CD4-positive, CD25-positive, alpha-beta regulatory T cell (primary cell): Measurements from ENCODE around the gene BMS1. TPM values are rescaled to one million over a fixed set of nuclear protein-coding genes. Genes with fewer than 3 reads are reported as not detected.
"Not testable (repeated sequence)": the region's sequence is repeated elsewhere in the genome, so short reads cannot be mapped to it uniquely, and the experiment has no call there.

ENCODE experiments used
- ATAC-seq, 2 donors: fragments of 150-1000 bp; cut with Tn5 transposase; one replicate each; pipeline ENCODE4 v1.10.0; 2021; ENCODE audit warnings: low read depth in 2 of 2, moderate number of reproducible peaks in 2 of 2, moderate library complexity in 1 of 2
- DNase-seq, 3 donors: peaks; one replicate each; pipeline versions ENCODE4 v3.0.0 to v3.0.0-alpha.2; 2012 to 2022; ENCODE audit warnings: mixed read lengths in 1 of 3
- H3K27ac ChIP-seq: one replicate; pipeline ENCODE4 v1.7.0; 2013; ENCODE audit warnings: mild to moderate bottlenecking, low read length; ENCODE audit not compliant: insufficient read depth, poor library complexity, severe bottlenecking
- H3K27me3 ChIP-seq: one replicate; pipeline ENCODE4 v1.7.0; 2013; ENCODE audit warnings: low read length; ENCODE audit not compliant: control insufficient read depth, insufficient read depth
- H3K36me3 ChIP-seq: one replicate; pipeline ENCODE4 v1.7.0; 2013; ENCODE audit warnings: mild to moderate bottlenecking, low read length, moderate library complexity; ENCODE audit not compliant: control insufficient read depth, insufficient read depth
- H3K4me1 ChIP-seq: 2 replicates; pipeline ENCODE4 v1.7.0; 2013; ENCODE audit warnings: mild to moderate bottlenecking, low read length; ENCODE audit not compliant: insufficient read depth, control insufficient read depth, poor library complexity, severe bottlenecking
- H3K4me3 ChIP-seq: one replicate; pipeline ENCODE4 v1.7.0; 2013; ENCODE audit warnings: low read depth, mild to moderate bottlenecking, low read length, moderate library complexity
- H3K9me3 ChIP-seq, 2 experiments: 1 replicate in 1 of 2; 2 replicates in 1 of 2; pipeline ENCODE4 v1.7.0; 2013; ENCODE audit warnings: low read length in 2 of 2, mild to moderate bottlenecking in 1 of 2, moderate library complexity in 1 of 2; ENCODE audit not compliant: control insufficient read depth in 2 of 2
- H3K27ac Mint-ChIP-seq, 3 donors: one replicate each; pipeline ENCODE4 v1.8.0; 2020 to 2022; ENCODE audit warnings: mild to moderate bottlenecking in 3 of 3, mixed read lengths in 3 of 3, moderate library complexity in 2 of 3
- H3K27me3 Mint-ChIP-seq: one replicate; pipeline ENCODE4 v1.8.0; 2022; ENCODE audit warnings: mild to moderate bottlenecking, mixed read lengths
- H3K36me3 Mint-ChIP-seq: one replicate; pipeline ENCODE4 v1.8.0; 2020; ENCODE audit warnings: mixed read lengths
- H3K4me1 Mint-ChIP-seq, 4 donors: one replicate each; pipeline ENCODE4 v1.8.0; 2020 to 2022; ENCODE audit warnings: mixed read lengths in 4 of 4, mild to moderate bottlenecking in 1 of 4
- H3K4me3 Mint-ChIP-seq, 4 donors: one replicate each; pipeline ENCODE4 v1.8.0; 2020 to 2022; ENCODE audit warnings: mild to moderate bottlenecking in 4 of 4, mixed read lengths in 4 of 4, moderate library complexity in 3 of 4
- H3K9me3 Mint-ChIP-seq, 7 donors: one replicate each; pipeline ENCODE4 v1.8.0; 2020 to 2022; ENCODE audit warnings: mixed read lengths in 7 of 7, mild to moderate bottlenecking in 3 of 7, moderate library complexity in 2 of 7
- polyA plus RNA-seq, 4 donors: library from polyadenylated mRNA; unstranded; fragments of 300-500 nt; fragmentation: Illumina TruSeq; gene quantifications; one replicate each; pipeline ENCODE4 v1.2.3, GENCODE V29; 2021
- total RNA-seq: library from RNA; stranded (reverse); gene quantifications from one replicate; pipeline ENCODE4 v1.2.3, GENCODE V29; 2022

Gene BMS1
- total and polyA plus RNA-seq, 5 donors from 2014 or later: 8.6 to 11.7 (median 10.7) TPM

GRCh38 chr10:42867571-42867970 is 85.0 kb downstream of the BMS1 start:
- peaks cover 0 to 6% (median 2%) of the 10 kb centered on the region in 4 donors for H3K4me1 Mint-ChIP-seq
- H3K36me3 Mint-ChIP-seq: no peaks in the 10 kb centered on the region
- H3K9me3 Mint-ChIP-seq: no peaks in the 10 kb centered on the region
- H3K4me3 Mint-ChIP-seq: no peak overlapping the region
- Histone ChIP-seq H3K27ac (no peak overlapping the region), H3K9me3 (no peaks in the 10 kb centered on the region), H3K4me1 (no peaks in the 10 kb centered on the region), H3K4me3 (no peak overlapping the region), H3K36me3 (no peaks in the 10 kb centered on the region), H3K27me3 (peaks cover 6% of the 10 kb centered on the region)
- ATAC-seq: no peak
- H3K27me3 Mint-ChIP-seq: peaks cover 31% of the 10 kb centered on the region
- DNase-seq: no peak
- no peak overlapping the region for H3K27ac Mint-ChIP-seq

- Histone ChIP-seq H3K27ac (no peak overlapping the region), H3K36me3 (no peaks in the 10 kb centered on the region), H3K4me1 (no peaks in the 10 kb centered on the region), H3K27me3 (peaks cover 6% of the 10 kb centered on the region), H3K4me3 (no peak overlapping the region), H3K9me3 (no peaks in the 10 kb centered on the region)
- peaks cover 0 to 6% (median 2%) of the 10 kb centered on the region in 4 donors for H3K4me1 Mint-ChIP-seq
- H3K27ac Mint-ChIP-seq: no peak overlapping the region
- H3K9me3 Mint-ChIP-seq: no peaks in the 10 kb centered on the region
- H3K4me3 Mint-ChIP-seq: no peak overlapping the region
- peaks cover 28% of the 10 kb centered on the region for H3K27me3 Mint-ChIP-seq
- ATAC-seq: no peak
- no peaks in the 10 kb centered on the region for H3K36me3 Mint-ChIP-seq
- no peak for DNase-seq
These were observed 85.9 kb downstream of the BMS1 start for GRCh38 chr10:42868530-42868929.

DNA sequence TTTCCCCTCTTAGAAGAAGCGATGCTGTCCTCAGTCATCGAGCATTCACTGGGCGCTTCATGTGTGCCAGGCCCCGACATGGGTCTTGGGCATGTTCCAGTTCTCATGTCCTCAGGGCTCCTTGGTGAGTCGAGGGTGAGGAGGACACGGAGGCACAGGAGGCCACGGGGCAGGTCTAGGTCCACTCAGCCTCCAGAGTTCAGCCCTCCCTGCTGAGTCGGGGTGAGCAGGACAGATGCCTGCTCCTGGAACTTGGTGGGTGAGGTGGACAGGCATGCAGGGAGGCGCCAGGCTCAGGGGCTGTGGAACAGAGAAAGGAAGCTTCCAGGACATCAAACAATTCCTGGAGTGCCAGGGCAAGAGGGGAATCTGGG is 87.4 kb downstream of the BMS1 start:
- H3K27ac ChIP-seq: no peak overlapping the region
- H3K27me3 ChIP-seq: peaks cover 3% of the 10 kb centered on the region
- no peaks in the 10 kb centered on the region for H3K4me1 ChIP-seq
- Mint-ChIP-seq H3K36me3 (no peaks in the 10 kb centered on the region), H3K27ac (no peak overlapping the region), H3K9me3 (no peaks in the 10 kb centered on the region), H3K27me3 (peaks cover 18% of the 10 kb centered on the region), H3K4me1 (peaks cover 0 to 6% (median 2%) of the 10 kb centered on the region in 4 donors), H3K4me3 (no peak overlapping the region)
- DNase-seq (no peak), ATAC-seq (no peak)
- H3K9me3 ChIP-seq: no peaks in the 10 kb centered on the region
- no peaks in the 10 kb centered on the region for H3K36me3 ChIP-seq
- H3K4me3 ChIP-seq: no peak overlapping the region

DNA sequence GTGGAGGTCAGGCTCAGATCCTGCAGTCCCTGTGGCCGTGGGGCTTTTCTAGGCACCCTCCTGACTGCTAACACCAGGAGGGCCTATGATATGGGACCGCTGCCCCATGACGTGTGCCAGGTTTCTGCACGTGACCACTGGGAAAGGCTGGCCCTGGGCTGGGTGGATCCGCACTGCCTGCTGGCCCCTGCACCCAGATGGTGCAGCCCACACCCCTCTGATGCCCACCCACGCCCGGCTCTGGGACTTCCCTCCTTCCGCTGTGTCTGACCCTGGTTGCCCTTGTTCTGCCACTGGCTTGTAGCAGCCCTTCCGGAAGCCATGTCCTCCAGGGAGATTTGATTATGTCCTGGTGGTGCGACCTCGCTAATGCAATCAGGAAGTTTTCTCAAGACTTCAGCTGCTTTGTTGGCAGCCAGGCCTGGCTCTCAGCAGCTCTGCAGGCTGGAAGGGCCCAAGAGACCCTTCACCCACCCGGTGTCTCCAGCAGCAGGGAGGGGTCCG is 88.6 kb downstream of the BMS1 start:
- not testable (repeated sequence) for H3K4me1 Mint-ChIP-seq, DNase-seq, H3K27ac ChIP-seq, H3K36me3 Mint-ChIP-seq, H3K4me3 Mint-ChIP-seq, H3K27ac Mint-ChIP-seq, ATAC-seq, H3K9me3 Mint-ChIP-seq, H3K9me3 ChIP-seq, H3K4me3 ChIP-seq, H3K27me3 ChIP-seq, H3K4me1 ChIP-seq, H3K36me3 ChIP-seq
- H3K27me3 Mint-ChIP-seq: peaks cover 12% of the 10 kb centered on the region

- Histone ChIP-seq H3K36me3 (no peaks in the 10 kb centered on the region), H3K4me1 (no peaks in the 10 kb centered on the region), H3K27me3 (no peaks in the 10 kb centered on the region), H3K9me3 (no peaks in the 10 kb centered on the region), H3K27ac (no peak overlapping the region), H3K4me3 (no peak overlapping the region)
- Mint-ChIP-seq H3K4me1 (peaks cover 0 to 2% (median 0%) of the 10 kb centered on the region in 4 donors), H3K27me3 (peaks cover 12% of the 10 kb centered on the region), H3K27ac (no peak overlapping the region), H3K9me3 (peaks cover 0 to 2% (median 0%) of the 10 kb centered on the region in 7 donors), H3K4me3 (no peak overlapping the region), H3K36me3 (no peaks in the 10 kb centered on the region)
- ATAC-seq (no peak), DNase-seq (no peak)
These were observed 89.2 kb downstream of the BMS1 start for GRCh38 chr10:42871823-42872222.

DNA sequence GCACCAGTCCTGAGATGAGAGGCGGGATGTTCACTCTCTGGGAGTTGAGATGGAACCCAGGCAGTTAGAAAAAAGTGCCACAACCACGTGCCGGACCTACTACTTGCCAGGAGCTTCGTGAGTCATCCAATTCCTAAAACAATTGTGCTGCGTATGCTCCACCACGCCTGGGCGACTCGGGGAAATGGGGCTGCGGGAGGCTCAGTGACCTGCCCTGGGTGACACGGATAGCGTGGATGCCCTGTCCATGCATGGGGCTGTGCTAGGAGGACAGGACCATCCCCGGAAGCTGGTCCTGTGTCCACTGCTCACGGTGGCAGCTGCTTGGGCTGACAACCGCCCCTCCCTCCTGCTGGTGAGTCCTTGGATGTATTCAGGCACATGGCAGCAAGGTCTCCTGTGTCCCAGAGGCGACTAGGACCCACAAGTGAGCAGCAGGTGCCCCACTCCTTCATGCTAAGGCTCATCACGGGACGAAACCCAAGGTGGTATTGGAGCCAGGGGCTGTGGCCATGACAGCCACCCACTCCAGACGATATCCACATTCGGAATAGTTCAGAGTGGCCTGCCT is 90.4 kb downstream of the BMS1 start:
- H3K36me3 Mint-ChIP-seq: no peaks in the 10 kb centered on the region
- Histone ChIP-seq H3K36me3 (no peaks in the 10 kb centered on the region), H3K4me3 (no peak overlapping the region), H3K4me1 (no peaks in the 10 kb centered on the region), H3K9me3 (no peaks in the 10 kb centered on the region), H3K27ac (no peak overlapping the region), H3K27me3 (no peaks in the 10 kb centered on the region)
- H3K4me1 Mint-ChIP-seq: no peaks in the 10 kb centered on the region
- DNase-seq (no peak), ATAC-seq (no peak)
- peaks cover 9% of the 10 kb centered on the region for H3K27me3 Mint-ChIP-seq
- peaks cover 0 to 3% (median 0%) of the 10 kb centered on the region in 7 donors for H3K9me3 Mint-ChIP-seq
- H3K27ac Mint-ChIP-seq: no peak overlapping the region
- no peak overlapping the region for H3K4me3 Mint-ChIP-seq

DNA sequence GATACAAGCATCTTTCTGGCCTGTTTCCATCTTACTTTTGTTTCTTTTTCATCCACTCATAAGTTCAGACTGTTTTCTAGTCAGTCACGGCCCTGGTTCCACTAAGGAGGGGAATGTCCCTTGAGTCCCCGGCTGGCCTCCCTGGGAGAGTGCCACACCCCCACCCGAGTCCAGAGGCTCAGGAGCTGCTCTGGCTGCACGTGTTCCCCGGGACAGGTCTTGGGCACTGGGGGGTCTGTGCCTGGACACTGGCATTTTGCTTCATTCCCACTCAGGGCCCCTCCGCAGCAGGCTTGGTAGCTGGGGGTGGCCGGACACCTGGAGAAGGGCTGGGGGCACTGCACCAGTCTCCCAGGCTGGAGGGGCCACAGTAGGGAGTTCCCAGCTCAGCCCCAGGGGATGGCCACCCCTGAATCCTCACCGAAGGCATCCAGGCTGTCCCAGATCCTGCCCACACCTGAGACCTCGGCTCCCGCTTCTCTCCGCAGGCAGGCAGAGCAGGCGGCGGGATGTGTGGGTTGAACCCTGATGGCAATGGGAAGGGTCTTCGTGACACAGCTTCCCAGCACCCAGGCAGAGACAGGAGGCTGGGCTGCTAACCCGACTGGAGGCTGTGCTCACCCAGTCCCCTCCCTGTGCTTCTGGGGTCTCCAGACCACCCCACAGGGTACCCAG is 92.3 kb downstream of the BMS1 start:
- H3K36me3 Mint-ChIP-seq: no peaks in the 10 kb centered on the region
- H3K4me3 ChIP-seq: no peak overlapping the region
- H3K4me1 Mint-ChIP-seq: no peaks in the 10 kb centered on the region
- H3K9me3 ChIP-seq: no peaks in the 10 kb centered on the region
- H3K27me3 Mint-ChIP-seq: peaks cover 9% of the 10 kb centered on the region
- peaks cover 0 to 3% (median 0%) of the 10 kb centered on the region in 7 donors for H3K9me3 Mint-ChIP-seq
- no peaks in the 10 kb centered on the region for H3K4me1 ChIP-seq
- H3K27ac Mint-ChIP-seq: no peak overlapping the region
- H3K36me3 ChIP-seq: no peaks in the 10 kb centered on the region
- no peak overlapping the region for H3K27ac ChIP-seq
- H3K27me3 ChIP-seq: no peaks in the 10 kb centered on the region
- ATAC-seq: no peak
- no peak overlapping the region for H3K4me3 Mint-ChIP-seq
- DNase-seq: no peak

GRCh38 chr10:42875388-42875755 is 92.8 kb downstream of the BMS1 start:
- Mint-ChIP-seq H3K4me3 (no peak overlapping the region), H3K27me3 (peaks cover 5% of the 10 kb centered on the region), H3K36me3 (no peaks in the 10 kb centered on the region), H3K9me3 (peaks cover 0 to 3% (median 0%) of the 10 kb centered on the region in 7 donors), H3K4me1 (no peaks in the 10 kb centered on the region), H3K27ac (no peak overlapping the region)
- DNase-seq (no peak), ATAC-seq (no peak)
- no peak overlapping the region for H3K27ac ChIP-seq
- no peak overlapping the region for H3K4me3 ChIP-seq
- no peaks in the 10 kb centered on the region for H3K27me3 ChIP-seq
- H3K9me3 ChIP-seq: no peaks in the 10 kb centered on the region
- no peaks in the 10 kb centered on the region for H3K4me1 ChIP-seq
- no peaks in the 10 kb centered on the region for H3K36me3 ChIP-seq
